Left hindlimb (tissue), 1 donor: ENCODE data around the gene MPL.
A peak's percentile ranks its signal among the peaks of the same experiment; 100 is the strongest.

Source experiments
- DNase-seq: peaks from one replicate; pipeline ENCODE4 v3.0.0-alpha.2; 2018

MPL gene

GRCh38 chr1:43337588-43337987 lies at the start of gene MPL:
Gene MPL (plus strand): TSS chr1:43337818. CDS start chr1:43337849, 31 bp downstream.
- DNase-seq: no peak

GRCh38 chr1:43288058-43288784 lies 49.4 kb upstream of the MPL start:
- no peak for DNase-seq

- DNase-seq: no peak
Observed at GRCh38 chr1:43288785-43289706, 48.6 kb upstream of the MPL start.

GRCh38 chr1:43292216-43292615 lies 45.4 kb upstream of the MPL start:
- DNase-seq: no peak

- no peak for DNase-seq
Observed at GRCh38 chr1:43292679-43293078, 44.9 kb upstream of the MPL start.

GRCh38 chr1:43293176-43293575 lies 44.4 kb upstream of the MPL start:
- no peak for DNase-seq

- no peak for DNase-seq
Observed at GRCh38 chr1:43293896-43294760, 43.5 kb upstream of the MPL start.

- no peak for DNase-seq
Observed at GRCh38 chr1:43294761-43295160, 42.9 kb upstream of the MPL start.

- DNase-seq: no peak
Observed at GRCh38 chr1:43296207-43296606, 41.4 kb upstream of the MPL start.

- DNase-seq: no peak
Observed at GRCh38 chr1:43298055-43298454, 39.6 kb upstream of the MPL start.

- no peak for DNase-seq
Observed at GRCh38 chr1:43299101-43299500, 38.5 kb upstream of the MPL start.

GRCh38 chr1:43300378-43301094 lies 37.1 kb upstream of the MPL start, which contains the start of gene TIE1:
Gene TIE1 (plus strand): TSS chr1:43300982. CDS start chr1:43301072, 90 bp downstream.
- DNase-seq: peak; percentile 34

GRCh38 chr1:43302201-43302600 lies 35.4 kb upstream of the MPL start:
- DNase-seq: no peak

GRCh38 chr1:43302721-43303470 lies 34.7 kb upstream of the MPL start:
- no peak for DNase-seq

- DNase-seq: no peak
Observed at GRCh38 chr1:43303471-43304313, 33.9 kb upstream of the MPL start.

GRCh38 chr1:43304314-43304681 lies 33.3 kb upstream of the MPL start:
- DNase-seq: peak; percentile 61

- no peak for DNase-seq
Observed at GRCh38 chr1:43304771-43305300, 32.8 kb upstream of the MPL start.

- no peak for DNase-seq
Observed at GRCh38 chr1:43305461-43305860, 32.2 kb upstream of the MPL start.

GRCh38 chr1:43305926-43306687 lies 31.5 kb upstream of the MPL start:
- no peak for DNase-seq
